Endometrial microvascular endothelial cells (primary cell): Measurements from ENCODE around the gene PLA1A. TPM values are rescaled to one million over a fixed set of nuclear protein-coding genes. Genes with fewer than 3 reads are reported as not detected.

Experiments used
- in situ Hi-C: cut with HindIII; loops from 2 replicates; pipeline ENCODE4 v1.10.0; 2017; ENCODE audit warnings: low sequenced_read_pairs, low pct_unique_long_range_greater_than_20kb; ENCODE audit errors: inconsistent ontology term
- total RNA-seq: library from RNA; depleted of rRNA; stranded (reverse); fragments of >200 nt; gene quantifications from one replicate; pipeline ENCODE4 v1.2.3, GENCODE V29; 2015; ENCODE audit errors: inconsistent ontology term

PLA1A gene
- total RNA-seq, 1 donor from 2014 or later, result 12.8 TPM

DNA sequence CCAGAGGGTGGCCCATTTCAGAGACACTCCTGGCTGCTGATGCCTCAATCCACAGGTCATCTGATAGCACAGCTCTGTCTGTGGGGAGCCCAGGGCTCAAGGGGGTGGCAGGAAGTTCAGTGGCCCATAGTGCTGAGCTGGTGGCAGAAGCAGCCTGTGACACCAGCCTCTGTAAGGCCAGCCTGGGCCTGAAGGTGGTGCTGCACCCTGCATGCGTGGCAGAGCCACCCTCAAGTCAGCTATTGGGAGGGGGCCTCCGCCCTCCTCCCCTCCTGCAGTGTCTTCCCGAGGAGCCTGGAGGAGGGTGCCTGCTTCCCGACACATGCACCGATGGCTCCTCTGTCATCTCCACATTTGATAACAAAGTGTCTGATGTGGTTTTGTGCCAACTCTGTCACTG lies 3.0 kb downstream of the PLA1A start:
- in situ Hi-C loops, result no loop called here

DNA sequence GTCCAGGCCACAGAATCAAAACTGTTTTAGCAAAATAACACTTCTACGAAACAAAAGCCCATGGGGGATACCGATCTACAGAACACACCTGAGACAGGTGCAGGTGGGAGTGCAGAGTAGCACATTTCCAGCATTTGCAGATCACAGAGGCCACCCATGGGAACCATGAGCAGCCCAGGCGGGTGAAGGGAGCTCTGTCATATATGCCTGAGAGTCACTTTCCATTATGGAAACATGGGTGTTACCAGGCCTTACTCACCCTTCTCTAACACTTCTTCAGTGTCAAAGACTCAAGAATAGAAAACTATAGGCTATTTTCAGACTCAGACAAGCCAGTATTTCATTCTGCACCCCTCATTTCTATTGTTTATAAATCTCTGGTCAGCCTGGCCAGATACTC lies 3.5 kb downstream of the PLA1A start:
- in situ Hi-C loops, result no loop called here

DNA sequence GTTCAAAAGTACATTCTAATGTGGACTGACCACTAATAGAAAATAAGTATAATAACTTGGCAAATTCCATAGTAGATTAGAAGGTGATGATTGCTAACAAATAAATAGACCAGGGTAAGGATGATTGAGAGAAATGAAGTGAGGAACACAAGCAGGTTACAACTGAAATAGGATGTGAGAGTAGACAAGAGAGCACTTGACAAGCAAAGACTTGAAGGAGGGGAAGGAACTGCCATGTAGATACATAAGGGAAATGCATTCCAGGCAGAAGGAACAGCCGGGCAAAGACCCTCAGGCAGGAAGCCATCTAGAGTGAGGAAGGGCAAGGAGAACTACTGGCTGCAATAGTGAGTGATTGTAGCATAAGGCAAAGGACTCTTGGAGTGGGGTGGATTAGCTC lies 5.0 kb downstream of the PLA1A start:
- in situ Hi-C loops, result no loop called here

DNA sequence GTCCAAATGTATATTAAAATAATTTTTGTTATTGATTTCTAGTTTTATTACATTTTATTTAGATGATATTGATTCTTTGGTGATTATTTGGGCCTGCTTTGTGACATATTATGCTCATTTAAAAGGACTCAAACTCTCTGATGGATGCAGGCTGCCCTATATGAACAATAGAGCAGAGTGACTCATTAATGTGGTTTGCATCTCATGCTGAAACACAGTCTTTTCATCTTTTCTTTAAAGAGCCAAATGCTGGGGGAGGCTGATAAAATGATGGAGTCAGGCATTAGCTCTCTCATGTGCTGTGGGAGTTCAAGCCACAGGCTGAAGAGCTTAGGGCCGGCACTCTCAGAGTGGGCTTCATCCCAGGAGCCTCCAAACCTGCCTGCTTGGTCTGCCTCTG lies 7.2 kb downstream of the PLA1A start:
- in situ Hi-C loops, result no loop called here

DNA sequence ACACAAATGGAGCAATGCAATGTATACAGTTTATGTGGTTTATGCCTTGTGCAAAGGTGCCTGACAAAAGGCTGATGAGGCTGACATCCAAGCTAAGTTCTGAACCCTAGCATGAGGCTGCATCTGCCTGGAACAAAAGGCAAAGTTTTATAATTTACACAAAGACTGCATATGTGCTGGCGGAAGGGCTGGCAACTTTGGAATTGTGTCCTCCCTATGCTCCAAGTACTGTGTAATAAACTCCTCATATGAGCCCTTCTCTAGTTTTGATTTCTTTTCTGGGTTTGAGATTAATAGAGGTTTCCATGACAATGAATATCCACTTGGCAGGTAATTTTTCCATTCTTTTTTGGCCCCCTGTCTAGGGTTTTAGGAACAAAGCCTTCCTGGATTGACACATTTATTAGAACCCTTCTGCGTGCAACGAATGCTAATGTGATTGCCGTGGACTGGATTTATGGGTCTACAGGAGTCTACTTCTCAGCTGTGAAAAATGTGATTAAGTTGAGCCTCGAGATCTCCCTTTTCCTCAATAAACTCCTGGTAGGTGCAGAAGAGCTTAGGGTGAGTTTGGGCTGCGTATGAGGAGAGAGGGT lies 10.8 kb downstream of the PLA1A start:
- in situ Hi-C loops, result no loop called here

DNA sequence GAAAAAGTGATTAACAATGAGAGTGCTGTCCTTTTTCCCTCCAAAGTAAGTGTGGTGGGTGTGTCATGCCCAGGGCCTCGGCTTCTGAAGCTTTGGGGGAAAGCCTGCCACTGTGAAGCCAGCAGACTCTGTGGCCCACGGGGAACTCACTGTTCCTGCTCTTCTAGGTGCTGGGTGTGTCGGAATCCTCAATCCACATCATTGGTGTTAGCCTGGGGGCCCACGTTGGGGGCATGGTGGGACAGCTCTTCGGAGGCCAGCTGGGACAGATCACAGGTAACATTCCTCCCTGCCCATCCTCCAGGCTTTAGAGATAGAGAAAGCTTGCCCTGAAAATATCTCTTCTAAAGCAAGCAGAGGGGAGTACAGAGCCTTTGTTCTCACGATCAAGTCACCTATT lies 11.6 kb downstream of the PLA1A start:
- in situ Hi-C loops, result no loop called here

DNA sequence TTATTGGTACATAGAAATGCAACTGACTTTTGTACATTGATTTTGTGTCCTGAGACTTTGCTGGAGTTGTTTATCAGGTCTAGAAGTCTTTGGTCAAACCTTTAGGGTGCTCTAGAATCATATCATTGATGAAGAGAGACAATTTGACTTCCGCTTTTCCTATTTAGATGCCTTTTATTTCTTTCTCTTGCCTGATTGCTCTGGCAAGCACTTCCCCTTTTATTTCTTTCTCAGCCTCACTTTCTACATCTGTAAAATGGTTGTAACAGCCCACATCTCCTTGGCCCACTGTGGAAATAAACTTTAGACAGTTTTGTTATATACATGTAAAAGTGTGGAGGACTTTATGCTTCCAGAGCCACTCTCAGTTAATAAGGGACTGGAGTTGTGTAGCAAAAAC lies 14.0 kb downstream of the PLA1A start:
- in situ Hi-C loops, result no loop called here

DNA sequence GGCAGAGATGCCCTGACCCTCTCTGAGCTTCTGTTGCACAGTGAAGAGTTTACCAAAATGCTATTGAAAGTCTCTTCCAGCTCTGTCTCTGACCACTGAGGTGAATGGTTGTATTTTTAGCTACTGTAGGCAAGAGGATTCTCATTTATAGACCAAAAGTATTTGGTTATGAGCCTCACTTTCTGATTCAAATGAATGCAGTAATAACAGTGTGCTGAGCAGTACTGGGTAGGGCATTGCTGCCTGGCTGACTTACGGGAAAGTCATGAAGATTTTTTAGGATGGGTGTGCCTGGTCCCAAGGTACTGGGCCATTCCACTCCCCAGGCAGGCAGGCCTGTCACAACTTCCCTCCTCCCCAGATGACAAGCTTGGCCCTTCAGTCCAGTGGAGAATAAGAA lies 15.5 kb downstream of the PLA1A start:
- in situ Hi-C loops, result no loop called here

DNA sequence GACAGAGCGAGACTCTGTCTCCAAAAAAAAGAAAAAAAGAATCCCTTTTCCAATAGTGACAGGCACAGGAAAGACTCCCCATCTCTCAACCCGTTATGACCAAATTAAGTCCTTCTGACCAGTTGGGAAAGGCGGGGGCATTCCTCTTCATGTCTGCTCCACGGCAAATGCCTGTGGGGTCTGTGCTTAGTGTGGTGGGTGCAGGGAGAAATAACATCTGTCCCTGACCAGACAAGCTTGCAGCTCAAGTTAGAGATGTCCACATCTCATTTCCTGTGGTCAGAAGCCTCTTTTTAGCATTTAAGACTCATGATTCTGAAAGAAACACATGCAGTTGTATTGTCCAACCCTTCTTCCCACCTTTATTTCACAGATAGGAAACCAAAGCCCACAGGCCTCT lies 16.2 kb downstream of the PLA1A start:
- in situ Hi-C loops, result no loop called here

DNA sequence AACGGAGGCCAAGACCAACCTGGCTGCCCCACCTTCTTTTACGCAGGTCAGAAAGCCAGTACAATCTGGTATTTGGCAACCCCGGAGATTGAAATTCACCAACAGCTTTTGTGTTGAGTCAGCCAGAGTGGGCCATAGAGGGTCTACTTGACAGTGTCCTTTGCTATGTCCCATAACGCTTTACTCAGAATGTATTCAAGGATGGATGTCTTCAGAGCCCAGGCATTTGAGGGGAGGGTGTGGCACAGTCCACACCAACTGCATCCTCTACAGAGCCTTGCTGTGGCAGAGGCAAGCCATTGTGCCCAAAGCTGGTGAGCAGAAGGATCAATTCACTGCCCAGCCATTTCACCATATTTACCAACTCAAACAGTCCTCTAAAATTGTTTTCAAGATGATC lies 18.4 kb downstream of the PLA1A start:
- in situ Hi-C loops, result no loop called here

DNA sequence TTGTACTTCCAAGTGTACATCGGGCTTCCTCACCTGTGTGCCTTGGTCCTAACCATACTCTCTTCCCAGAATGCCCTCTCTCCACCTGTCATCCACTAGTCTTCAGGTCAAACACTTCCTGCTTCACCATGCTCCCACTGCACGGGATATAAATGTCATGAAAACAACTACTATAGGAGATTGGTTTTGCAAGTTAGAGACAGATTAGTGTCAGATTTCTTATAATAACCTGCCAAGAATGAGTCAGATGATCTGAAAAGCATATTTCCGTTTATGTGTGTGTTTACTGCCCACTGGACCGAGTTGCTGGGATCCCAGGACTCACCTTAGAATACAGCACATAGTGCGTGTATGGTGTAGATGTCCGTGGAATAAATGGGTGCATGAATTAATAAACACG lies 21.4 kb downstream of the PLA1A start:
- in situ Hi-C loops, result no loop called here

DNA sequence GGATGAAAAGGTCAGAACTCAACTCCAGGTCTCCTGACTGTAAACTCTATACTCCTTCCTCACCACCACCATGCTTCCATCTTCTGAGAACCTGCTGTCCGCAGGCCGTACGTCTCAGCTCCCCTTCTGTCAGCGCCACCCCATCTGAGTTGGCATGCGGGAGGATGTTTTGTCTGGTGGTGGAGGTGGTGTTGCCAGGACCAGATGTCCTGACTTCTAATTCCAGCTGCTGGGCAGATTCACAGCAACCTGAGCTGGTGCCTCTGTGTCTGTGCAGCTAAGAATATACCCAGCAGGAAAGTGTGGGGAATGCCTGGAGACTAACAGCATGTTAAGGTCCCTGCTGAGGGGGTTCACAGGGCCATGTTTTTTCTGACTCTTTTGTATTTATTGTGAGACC lies 23.2 kb downstream of the PLA1A start:
- in situ Hi-C loops, result no loop called here

DNA sequence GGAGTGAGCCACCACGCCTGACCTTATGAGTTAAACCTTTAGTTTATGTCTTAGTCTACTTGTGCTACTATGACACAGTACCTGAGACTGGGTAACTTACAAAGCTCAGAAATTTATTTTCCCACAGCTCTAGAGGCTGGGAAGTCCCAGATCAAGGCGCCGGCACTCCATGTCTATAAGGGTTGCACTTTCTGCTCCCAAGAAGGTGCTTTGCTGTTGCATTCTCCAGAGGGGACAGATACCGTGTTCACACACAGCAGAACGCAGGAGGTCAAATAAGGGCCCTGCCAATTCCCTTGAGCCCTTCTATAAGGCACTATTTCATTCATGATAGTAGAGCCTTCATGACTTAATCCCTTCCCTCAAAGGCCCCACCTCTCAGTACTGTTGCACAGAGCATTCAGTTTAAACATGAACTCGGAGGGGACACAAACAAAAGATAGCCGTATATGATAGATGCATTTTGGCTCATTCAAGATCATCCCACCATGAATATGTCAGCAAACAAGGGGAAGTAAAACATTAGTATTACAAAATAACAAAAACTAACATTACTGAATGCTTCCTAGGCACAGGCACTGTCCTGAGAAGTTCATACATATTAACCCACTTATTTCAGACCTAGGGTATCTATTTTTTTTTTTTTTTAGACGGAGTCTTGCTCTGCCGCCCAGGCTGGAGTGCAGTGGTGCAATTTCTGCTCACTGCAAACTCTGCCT lies 26.5 kb downstream of the PLA1A start:
- in situ Hi-C loops, result no loop called here

DNA sequence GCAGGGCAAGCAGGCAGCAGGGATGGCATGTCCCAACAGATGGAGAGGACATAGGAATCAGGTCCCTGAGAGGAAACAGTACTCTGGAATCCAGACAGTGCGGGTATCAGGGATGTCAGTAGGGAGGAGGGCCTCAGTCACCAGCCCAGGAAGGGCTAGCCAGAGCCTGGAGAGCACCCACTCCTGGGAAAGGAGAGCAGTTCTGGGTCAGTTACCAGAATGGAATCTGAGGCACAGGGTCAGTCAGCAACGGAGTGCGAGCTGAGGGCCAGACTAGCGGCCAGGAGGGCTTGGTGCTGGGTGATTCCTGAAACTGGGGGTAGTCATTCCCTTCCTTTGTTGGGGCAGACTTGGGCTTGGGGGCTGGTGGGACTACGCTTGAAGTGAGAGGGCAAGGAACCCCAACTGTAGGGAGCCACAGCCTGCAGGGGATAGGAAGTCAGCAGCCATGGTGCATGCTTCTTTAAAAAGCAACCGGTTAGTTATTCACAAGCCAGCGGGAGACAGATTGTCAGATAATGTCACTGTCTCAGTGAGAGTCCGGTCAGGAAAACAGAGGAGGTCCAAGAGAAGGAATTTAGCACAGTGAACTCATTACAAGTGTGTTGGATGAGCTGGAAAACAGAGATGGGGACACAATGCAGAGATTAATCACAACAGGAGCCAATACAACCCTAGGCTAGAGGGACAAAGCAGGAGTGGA lies 27.9 kb downstream of the PLA1A start:
- in situ Hi-C loops, result no loop called here

DNA sequence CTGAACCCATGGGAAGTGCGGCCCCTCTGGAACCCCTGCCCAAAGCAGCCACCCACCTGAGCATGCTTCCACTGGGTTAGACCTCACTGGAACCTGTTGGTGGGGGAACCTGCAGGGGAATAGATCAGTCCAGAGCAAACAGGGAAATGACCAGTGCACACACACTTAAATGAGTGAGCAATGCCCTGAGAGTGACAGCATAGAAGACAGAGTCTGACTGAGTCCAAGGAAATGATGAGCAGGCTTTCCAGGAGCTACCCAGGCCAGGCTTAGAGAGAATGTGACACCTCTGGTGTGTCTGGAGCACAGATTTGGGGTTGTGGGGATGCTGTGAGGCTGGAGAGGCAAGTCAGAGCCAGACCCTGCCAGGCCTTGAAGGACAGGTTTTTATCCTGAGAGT lies 28.5 kb downstream of the PLA1A start:
- in situ Hi-C loops, result no loop called here

DNA sequence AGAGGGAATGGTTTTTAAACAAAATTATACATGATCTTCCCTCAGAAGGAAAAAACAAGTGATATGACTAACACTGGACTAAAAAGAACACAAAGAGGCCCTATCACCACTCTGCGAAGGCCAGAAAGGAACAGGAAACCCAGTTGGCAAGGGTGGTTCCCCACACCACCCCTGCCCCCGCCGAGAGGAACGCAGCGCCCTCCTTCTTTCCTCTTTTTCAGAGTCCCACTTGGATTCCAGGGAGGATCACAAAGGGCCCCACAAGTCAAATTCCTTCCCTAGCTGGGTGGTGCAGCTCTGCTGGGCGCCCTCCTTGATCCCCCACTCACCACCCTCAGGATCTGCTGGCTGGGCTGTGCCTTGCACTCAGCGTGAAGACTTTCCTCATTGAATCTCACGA lies 29.8 kb downstream of the PLA1A start:
- in situ Hi-C loops, result no loop called here

DNA sequence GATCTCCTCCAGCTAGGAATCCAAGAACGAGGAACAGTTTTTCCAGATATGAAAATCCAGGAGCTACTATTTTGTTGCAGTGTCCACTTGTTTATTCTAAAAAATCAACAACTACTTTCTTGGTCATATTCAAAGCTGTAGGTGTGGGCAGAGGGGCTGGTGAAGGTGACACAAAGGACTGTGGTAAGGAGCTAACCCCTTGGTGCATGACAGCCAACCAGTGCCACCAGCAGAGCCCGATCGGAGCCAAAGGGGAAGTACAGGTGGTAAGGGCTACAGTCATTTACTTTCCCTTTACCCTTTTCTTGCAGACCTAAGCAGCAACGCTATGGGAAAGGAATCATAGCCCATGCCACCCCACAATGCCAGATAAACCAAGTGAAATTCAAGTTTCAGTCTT lies 30.7 kb downstream of the PLA1A start:
- in situ Hi-C loops, result no loop called here

DNA sequence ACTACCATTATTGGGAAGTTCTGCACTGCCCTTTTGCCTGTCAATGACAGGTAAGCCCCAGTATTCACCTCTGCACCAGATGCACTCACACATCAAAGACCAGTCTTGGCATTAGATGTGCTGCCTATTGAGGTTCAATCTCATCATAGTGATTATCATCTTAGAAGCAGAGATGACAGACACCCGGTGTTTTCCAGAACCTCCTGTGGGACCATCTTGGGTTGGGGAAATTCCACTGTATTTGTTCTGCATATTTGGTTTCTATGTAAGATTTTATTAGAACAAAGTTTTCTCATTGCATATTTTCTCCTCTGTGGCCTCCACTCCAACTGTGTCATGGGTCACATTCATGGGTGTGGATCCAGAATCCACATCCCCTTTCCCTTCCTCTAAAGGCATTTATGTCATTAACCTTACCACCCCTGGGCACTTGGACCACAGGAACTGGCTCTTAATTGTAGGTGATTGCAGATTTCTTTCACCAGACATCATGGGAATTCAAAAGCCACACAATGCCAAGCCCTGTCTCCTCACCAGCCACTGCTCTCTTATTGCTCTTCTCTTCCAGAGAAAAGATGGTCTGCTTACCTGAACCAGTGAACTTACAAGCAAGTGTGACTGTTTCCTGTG lies 31.2 kb downstream of the PLA1A start:
- in situ Hi-C loops, result no loop called here

DNA sequence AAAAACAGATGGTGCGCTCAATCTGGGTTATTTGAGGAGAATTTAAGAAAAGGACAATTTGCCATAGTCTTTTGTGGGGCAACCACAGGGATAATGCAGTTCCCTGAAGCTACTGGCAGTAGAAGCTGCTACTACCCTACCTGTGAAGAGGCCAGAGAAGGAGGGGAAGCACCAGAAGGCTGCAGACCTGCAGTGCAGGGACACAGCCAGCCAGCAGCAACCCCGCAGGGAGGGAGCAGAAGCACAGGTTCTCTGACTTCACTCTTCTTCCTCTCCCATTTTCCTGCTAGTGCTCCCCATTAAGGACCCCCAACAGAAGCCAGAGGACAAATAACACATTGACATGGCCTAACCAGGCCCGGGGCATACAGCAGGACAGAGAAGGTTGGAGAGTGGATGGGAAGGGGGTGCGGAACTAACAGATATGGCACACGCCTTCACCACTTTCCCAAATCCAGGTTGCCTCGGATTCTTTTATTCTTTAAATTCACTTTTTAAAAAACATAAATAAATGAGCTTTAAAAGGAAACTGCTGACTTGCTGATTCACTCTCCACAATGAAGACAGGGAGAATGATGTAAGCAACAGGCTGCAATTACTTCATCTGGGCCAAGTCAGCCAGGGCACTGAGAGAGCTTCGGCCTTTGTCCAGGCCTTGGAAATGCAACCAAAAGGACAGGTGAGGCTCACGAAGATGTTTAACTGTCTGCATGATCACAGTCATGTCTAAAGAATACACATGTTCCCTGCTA lies 32.6 kb downstream of the PLA1A start:
- in situ Hi-C loops, result no loop called here
